Measurements from ENCODE around the gene PLIN5.
A peak's percentile ranks its signal among the peaks of the same experiment; 100 is the strongest.
"Not testable (repeated sequence)": the region's sequence is repeated elsewhere in the genome, so short reads cannot be mapped to it uniquely, and the experiment has no call there.

Gene PLIN5

GRCh38 chr19:4550479-4551050 lies 15.5 kb upstream of the PLIN5 start:
- no peak for DNase-seq (ENCODE audit: low read depth)
- H3K4me3 ChIP-seq (ENCODE audit: low read depth, low read length): no peak overlapping the region
- TF ChIP-seq CTCF (IDR thresholded peaks at IDR 0.05; ENCODE audit: control insufficient read depth, extremely low read depth, insufficient read depth): no peak

GRCh38 chr19:4550018-4550417 lies 15.0 kb upstream of the PLIN5 start:
- DNase-seq (ENCODE audit: low read depth): no peak
- TF ChIP-seq CTCF (IDR thresholded peaks at IDR 0.05; ENCODE audit: control insufficient read depth, extremely low read depth, insufficient read depth): no peak
- H3K4me3 ChIP-seq (ENCODE audit: low read depth, low read length): no peak overlapping the region

- no peak overlapping the region for H3K4me3 ChIP-seq (ENCODE audit: low read depth, low read length)
- no peak for TF ChIP-seq CTCF (IDR thresholded peaks at IDR 0.05; ENCODE audit: control insufficient read depth, extremely low read depth, insufficient read depth)
- no peak for DNase-seq (ENCODE audit: low read depth)
Measured at GRCh38 chr19:4548238-4548584, 13.2 kb upstream of the PLIN5 start.

GRCh38 chr19:4547303-4548237 lies 12.5 kb upstream of the PLIN5 start:
- peak; percentile 25 for DNase-seq (ENCODE audit: low read depth)
- no peak overlapping the region for H3K4me3 ChIP-seq (ENCODE audit: low read depth, low read length)
- TF ChIP-seq CTCF (IDR thresholded peaks at IDR 0.05; ENCODE audit: control insufficient read depth, extremely low read depth, insufficient read depth): peak; percentile 49

- DNase-seq (ENCODE audit: low read depth): no peak
- no peak for TF ChIP-seq CTCF (IDR thresholded peaks at IDR 0.05; ENCODE audit: control insufficient read depth, extremely low read depth, insufficient read depth)
- no peak overlapping the region for H3K4me3 ChIP-seq (ENCODE audit: low read depth, low read length)
Measured at GRCh38 chr19:4543842-4544647, 9.0 kb upstream of the PLIN5 start.

- DNase-seq (ENCODE audit: low read depth): no peak
- no peak for TF ChIP-seq CTCF (IDR thresholded peaks at IDR 0.05; ENCODE audit: control insufficient read depth, extremely low read depth, insufficient read depth)
- H3K4me3 ChIP-seq (ENCODE audit: low read depth, low read length): no peak overlapping the region
Measured at GRCh38 chr19:4542896-4543841, 8.1 kb upstream of the PLIN5 start.

- not testable (repeated sequence) for H3K4me3 ChIP-seq (ENCODE audit: low read depth, low read length)
Measured at GRCh38 chr19:4541806-4542145, 6.8 kb upstream of the PLIN5 start.

More at GRCh38 chr19:4541806-4542145, 6.8 kb upstream of the PLIN5 start:
- DNase-seq (ENCODE audit: low read depth): not testable (repeated sequence)
